NCI-H1417 (cell line): ENCODE measurements around the gene RPRD1B.

Source experiments
- DNase-seq, 3 experiments: peaks; one replicate each; lab custom pipeline; 2025; lab: John Stamatoyannopoulos, UW

The RPRD1B gene, protein sequence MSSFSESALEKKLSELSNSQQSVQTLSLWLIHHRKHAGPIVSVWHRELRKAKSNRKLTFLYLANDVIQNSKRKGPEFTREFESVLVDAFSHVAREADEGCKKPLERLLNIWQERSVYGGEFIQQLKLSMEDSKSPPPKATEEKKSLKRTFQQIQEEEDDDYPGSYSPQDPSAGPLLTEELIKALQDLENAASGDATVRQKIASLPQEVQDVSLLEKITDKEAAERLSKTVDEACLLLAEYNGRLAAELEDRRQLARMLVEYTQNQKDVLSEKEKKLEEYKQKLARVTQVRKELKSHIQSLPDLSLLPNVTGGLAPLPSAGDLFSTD

DNA sequence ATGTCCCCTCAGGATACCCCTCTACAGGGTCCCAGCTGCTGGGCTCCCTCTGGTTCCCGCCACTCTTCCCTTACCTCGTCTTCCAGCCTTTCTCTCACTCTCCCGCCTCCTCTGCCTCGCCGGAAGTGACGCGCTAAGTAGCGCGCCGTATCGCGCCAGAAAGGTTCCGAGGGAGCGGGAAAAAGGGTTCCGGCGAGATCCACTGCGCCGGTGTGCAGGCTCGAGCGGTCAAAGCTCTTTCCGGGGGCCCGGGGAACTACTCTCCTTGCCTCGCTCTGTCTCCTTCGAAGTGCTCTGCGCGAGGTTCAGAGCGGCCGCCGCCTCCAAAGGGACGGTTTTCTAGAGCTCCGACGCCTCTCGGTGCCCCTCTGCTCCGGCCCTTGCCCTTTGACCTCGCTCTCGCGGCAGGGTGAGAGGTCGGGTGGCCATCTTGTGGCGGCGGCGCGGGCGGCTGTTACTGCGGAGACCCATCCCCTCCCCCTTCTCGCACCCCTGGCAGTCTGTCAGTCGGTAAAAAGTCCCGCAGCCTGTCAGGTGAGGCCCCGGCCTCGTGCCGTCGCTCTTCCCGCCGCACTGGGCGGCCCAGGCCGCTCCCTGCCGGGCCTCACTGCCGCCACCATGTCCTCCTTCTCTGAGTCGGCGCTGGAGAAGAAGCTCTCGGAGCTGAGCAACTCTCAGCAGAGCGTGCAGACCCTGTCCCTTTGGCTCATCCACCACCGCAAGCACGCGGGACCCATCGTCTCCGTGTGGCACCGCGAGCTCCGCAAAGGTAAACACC lies at the start of gene RPRD1B, which contains the start of gene TTI1:
RPRD1B (plus strand) TSS at position 417 of the 778 bp plus-strand sequence; CDS start at position 619, 202 bp downstream.
TTI1 (minus strand) TSS at position 127 of the 778 bp plus-strand sequence. CDS start 19,640 bp downstream, outside the sequence.
- DNase-seq = peak; percentile 92 to 98 (median 97)

DNA sequence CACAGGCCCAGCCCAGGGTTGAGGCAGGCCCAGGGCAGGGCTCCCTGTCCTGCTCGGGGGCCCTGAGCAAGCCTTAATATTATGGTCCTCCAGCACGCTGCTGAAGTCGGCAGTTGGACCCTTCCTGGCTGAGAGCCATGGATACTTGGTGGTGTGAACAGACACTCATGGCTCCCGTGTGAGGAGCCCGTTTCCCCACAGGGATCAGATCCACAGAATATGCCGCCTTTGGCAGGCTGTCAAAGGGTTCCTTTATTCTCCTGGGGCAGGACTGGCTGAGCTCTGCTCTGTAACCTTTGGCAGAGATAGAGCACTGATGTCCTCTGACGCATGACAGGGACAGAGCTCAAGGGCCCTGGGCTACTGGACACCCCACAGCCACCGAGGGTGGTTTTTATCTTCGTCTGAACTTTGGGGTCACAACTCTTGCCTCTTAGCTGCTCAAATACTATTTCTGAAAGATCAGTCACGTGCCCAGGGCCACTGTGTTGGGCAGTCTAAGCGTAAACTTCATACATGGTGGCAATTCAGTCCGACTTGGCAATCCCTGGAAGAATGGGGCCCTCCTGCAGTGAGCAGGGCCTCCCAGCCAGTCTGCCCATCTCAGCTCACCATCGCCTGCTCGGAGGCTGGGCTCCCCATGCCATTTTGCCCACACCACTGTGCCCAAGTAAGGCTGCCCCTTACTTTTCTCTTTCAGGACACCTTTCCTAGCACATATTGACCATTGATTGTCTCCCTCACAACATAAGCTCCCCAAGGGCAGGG lies 49.3 kb upstream of the RPRD1B start:
- no peak for DNase-seq

DNA sequence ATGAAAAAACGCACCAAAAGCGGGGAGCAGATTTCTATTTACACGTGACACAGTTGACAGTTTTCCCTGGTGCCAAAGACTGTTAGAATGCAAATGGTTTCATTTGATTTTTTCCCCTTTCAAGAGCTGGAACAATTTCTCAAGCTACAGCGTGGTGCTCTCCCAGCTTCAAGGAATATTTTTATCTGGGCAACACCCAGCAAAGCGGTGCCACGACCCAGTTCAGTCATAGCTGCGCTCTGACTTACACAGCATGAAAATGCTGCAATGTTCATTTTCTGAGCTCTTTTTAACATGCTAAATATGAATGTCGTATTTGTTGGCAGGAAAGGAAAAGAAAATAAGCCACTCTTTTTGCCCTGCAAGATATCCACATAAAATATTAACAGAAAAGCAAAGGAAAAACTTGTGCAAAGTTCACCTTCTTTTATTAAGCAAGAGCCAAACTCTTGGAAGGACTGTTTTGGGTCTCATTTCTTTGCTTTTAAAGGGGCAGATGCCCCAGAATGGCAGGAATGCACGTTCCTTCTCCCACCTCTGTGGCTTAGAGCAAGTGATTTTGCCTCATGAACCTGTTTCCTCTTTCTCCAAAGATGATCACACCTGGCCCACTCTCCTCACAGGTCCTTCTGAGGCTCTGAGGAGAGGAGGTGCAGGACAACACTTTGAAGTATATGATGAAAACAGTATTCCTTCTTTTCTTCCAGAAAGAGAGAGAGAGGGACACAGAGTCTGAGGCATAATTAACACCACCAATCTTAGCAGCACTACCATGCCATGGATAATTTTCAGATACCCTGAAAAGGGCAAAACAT lies 47.3 kb upstream of the RPRD1B start:
- no peak for DNase-seq

DNA sequence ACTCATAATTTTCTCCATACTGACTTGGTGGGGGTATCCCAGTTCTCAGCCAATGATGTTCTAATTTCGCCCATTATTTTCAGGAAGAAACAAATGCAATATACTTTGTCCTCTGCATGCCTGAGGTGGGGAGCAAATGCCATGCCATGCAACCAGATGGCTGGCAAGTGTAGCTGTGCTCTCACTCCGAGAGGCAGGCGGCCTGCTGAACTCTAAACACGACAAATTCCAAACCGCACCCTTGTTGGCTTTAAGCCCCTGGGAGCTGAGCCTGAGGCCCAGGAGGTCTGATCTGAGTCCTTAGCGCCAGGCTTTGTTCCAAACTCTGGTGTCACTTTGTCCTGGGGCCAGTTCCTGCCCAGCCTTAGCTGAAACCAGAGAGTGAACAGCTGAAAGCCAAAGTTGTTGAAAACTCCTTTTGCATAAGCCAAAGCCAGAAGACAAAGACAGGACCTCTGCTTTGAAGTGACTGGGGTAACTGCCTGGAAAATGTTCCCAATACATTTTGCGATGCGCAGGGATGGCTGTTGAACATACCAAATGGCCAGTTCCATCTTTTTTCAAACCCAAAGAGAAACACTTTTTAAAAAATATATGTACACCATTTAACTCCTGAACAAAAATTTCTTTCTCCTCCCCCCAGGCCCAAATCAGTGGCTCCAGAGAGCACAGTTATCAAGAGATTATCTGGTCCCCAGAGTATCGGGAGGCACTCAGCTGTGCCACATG lies 46.5 kb upstream of the RPRD1B start:
- no peak for DNase-seq

DNA sequence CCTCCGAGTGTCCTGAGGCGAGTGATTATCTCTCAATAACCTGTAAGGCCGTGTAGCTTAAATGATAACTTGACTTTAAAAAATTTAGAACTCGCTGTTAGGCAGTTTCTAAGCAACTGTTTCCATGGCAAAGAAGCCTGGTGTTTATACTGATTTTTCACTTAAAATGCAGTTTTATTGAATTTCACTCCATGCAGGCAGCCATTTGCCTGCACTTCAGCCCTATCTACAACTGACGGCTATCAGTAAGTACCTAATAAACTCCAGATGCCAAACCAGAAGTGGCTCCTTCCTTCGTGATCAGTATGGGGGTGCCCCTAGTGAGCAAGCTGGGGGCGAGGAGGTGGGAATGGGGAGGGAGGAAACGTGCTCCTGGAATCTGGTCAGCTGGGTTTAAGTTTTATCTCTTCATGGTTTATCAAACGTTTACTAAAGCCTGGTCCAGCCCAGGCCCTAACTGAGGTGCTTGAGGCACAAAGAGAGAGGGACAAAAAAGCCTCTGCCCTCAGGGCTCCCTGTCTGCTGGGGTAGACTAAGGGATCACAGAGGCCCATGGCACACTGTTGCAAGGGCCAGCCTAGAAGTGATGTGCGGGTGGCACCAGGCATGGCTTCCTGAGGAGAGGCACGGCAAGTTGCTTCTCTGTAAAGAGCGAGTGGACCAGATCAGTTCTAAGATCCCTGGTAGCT lies 45.8 kb upstream of the RPRD1B start:
- no peak for DNase-seq

DNA sequence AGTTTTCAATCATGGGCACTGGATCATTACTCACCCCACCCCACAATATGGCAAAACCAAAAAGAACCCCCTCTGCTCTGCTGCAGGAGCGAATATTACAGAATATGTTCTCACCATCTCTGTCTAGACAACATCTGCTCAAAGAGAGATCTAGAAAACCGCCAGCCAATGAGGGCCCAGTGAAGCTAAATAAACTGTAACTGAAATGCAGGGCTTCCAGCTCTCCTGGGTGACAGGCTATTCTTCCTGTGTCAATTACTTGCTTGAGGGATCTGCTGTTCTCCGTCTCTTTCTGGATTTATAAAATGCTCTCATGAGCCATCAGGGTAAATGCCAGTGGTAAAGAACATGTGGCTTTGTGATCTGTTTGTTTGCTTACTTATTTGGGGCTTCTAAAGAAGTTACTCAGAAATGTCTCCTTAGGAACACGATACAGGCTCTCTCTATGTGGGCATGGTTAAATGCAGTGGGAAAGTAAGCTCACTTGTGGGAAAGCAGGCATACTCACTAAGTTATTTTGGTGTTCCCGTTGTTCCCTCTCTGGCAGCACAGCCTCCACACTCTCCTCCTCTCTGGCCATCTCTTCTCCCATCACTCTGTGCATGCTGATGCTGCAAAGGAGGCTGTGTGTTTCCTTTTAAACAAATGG lies 45.1 kb upstream of the RPRD1B start:
- DNase-seq = no peak

DNA sequence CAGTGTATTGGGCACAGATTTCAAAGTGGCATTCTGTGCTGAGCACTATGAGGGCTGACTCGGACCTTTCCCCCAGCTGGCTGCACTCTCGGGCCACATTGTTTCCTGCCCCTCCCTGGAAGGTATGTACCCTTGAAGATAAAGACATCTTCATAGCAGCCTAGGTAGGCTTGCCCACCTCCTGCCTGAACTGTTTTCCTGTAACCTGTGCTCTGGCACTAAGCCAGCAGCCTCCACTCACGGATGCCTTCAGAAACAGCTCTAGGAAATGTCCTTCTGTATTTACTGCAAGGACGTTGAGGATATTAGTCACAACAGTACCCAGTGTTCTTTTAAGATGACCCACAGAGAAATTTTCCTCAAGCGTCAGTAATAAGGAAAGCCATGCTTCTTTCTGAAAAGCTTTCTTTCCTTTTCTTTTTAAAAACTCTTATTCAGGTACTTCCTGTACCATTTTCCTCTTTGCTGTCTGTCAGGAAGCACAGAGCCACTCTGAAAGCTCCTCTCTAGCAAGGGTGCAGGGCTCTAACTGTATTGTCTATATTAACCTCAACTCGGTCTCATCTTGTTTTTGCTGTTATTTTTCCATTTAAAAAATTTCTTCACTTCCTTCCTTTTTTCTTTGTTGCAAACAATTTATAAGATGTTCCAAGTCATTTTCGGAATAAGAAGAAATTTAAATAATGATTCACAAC lies 43.8 kb upstream of the RPRD1B start:
- peak in 2 of 3 experiments; percentile 9 to 19 for DNase-seq

DNA sequence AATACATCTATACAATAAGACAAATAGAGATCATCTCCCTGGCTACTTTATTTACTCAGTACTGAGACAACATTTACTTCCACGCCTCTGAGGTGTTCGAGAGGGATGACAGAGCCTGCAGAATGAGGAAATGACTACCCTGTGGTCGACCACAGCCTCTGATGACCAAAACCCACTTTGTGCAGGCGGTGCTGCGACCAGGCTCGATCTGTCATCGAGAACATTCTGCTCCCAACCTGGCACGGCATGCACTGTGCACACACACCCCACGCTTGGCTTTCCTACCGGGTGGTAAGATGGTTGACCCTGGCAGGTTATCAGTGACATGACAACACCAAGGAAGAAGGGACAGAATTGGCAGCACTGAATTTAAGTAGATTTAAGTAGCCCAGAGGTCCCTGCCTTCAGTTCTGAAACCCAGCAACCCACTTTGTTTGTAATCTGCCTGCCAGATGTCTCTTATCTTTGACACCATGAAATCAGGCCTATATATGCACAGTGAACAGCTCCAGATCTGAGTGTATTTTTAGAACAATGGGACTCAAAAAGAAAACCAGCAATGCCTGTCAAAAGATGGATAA lies 42.9 kb upstream of the RPRD1B start:
- DNase-seq = peak; percentile 22 to 33 (median 22)

DNA sequence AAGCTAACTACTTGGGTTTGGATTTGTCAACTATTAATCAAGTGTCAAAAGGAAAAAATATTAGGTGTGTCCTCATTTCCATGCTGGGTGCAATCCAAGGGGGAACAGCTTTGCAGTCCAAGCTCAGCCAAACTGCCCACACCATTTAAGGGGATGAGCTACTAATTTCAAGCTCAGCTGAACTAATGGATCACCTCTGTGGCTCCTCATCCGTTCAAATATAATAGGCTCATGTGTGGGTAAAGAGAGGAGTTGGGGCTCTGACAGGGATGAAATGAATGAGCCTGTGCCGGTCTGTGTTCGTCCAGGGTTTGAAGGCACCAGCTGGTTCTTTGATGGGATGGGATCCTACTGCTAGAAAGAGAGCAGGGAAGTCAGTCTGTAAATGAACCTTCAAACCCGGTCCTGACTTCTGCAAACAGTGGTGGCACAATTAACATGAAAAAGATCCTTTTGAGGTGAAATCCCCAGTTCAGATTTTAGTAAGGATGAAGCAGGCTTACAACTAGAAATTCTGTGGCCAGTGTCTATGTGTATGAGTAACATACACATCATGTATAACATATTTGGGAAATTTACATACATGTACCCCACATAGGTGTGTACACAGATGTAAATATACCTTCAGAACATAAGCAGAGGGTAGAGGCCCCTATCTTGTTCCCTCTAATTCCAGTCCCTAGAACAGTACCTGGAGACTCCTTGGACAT lies 42.2 kb upstream of the RPRD1B start:
- DNase-seq = no peak

DNA sequence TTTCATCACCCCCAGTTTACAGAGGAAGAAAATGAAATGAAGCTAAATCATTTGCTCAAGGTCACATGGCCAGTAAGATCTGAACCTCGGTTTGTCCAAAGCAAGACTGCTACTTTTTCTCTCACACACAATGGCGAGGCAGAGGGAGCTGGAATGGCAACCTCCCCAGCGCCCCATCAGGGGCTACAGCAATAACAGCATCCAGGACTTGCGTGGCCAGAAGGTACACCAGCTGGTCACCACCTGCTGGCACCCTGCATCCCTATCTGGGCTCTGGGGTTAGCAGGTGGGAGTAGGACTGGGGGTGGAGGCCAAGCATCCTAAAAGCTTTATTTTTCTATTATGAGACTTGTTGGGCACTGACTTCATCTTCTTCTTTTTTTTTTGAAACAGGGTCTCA lies 41.6 kb upstream of the RPRD1B start:
- no peak for DNase-seq

DNA sequence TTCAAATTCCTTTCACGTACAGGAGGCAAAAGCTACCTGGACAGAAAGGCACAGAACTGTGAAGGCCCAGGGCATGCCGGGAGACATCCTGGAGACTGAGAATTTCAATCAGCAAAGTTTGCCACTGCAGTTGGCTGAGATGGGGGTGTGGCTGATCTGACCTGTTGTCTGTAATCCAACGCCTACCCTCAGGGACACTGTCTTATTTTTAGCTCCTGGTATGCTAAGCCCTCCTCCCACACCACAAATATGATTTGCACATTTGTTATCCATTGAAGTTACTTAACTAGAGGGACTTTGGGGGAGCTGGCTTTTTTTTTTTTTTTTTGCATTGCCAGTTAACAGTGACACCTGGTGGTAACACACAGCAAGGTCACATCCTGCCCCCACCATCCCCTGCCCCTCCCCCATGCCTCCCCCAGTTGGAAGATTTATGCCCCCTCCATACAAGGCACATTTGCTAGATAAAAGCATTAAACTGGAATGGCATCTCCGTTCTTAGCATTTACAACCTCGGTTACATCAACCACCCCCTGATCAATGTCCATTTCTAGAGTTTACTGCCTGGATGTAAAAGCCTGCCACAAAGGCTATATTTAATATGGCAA lies 40.6 kb upstream of the RPRD1B start:
- peak; percentile 18 to 69 (median 61) for DNase-seq

DNA sequence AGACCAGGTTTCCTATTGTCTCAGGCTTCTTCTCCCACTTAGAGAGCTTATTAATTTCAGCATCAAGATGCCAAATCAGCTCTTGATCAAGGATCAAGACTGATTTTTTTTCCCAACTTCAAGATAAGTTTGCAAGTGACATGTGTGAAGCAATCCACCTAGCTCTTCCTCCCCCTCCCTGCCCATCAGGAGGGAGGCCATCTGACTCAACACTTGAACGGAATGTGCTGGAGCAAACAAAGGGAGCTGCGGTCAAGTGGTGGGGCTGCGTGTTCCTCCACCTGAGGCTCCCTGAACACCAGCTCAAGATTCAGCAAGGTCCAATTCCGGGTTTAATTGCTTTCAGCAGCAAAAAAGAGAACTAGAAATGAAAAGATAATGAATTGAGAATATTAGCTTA lies 39.0 kb upstream of the RPRD1B start:
- DNase-seq = peak; percentile 10 to 59 (median 49)

DNA sequence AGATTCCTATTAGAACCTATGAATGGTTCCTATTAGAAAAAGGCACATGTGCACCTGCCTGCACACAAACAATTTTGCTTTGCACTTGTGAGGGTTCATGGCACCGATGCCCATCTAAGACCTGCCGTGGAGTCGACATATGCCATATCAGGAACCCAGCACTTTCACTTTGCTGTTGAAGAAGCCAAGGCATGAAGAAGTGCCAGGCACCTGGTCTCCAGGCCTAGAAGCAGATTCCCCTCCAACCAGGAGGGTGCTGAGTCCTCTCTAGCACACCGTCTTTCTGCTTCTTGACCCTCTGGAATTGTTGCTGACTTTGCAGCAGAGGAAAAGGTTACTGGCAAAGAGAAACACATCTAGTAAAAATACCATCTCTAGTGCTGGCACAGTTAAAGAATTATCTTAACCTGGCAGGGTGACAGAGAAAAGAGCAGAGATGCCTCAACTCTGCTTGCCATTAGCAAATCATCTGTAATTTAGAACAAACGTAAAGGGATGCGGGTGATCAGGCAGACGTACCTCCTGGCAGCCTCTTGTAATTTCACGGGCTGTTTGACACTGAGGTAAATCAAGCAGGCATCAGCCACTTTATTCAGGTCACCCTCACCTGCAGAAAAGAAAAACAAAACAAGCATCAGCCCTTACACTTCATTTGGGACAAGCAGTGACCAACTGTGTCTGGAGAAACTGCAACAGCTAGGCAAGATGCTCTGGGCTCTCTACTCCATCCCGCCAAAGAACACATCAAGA lies 37.5 kb upstream of the RPRD1B start:
- DNase-seq = peak in 1 of 3 experiments; percentile 46

DNA sequence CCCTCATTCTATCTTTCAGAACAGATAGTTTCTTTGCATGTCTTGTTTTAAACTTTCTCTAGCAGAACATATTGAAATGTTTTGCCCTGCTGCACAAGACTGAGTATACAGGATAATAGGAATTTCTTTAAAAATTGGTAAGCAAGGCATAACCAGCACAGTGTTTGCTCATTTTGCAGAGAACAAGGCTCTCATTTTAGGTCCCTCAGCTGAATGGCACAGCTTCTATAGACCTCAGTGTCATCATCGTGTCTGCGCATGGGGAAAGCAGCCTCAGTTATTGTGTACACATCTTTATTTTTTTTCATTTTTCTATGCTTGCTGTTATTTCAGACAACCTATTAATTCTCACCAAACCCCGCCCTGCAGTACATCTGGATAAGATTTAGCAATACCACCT lies 36.0 kb upstream of the RPRD1B start:
- no peak for DNase-seq

DNA sequence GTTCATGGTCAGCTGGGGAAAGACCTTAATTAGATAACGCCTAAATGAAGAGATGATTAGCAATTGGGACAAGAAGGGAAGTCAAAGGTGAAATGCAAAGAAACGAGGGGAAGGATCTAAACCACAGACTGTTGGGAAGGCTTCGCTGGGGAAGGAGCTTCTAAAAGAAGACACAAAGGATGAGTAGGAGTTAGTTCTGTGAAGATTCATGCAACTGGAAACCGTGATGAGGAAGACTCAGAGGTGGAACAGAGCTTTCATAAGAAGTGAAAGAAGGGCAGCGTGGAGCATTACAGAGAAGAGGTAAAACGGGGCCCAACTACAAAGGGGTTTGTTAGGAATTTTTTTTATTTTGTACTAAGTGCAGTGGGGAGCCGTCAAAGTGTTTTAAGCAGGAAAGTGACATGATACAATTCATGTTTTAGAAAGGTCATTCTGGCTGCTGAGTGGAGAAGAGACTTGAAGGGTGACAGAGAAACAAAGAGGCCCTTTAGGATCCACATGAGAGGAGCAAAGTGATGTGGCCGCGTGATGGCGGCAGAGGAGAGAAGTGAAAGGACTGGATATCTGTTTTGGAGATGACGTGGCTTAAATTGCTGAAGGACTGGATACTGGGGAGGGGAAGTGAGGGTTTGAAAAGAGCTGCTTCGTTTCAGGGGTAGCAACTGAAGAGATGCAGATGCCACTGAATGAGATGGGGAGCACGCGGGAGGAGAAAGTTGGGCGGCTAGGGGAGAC lies 33.9 kb upstream of the RPRD1B start:
- no peak for DNase-seq

DNA sequence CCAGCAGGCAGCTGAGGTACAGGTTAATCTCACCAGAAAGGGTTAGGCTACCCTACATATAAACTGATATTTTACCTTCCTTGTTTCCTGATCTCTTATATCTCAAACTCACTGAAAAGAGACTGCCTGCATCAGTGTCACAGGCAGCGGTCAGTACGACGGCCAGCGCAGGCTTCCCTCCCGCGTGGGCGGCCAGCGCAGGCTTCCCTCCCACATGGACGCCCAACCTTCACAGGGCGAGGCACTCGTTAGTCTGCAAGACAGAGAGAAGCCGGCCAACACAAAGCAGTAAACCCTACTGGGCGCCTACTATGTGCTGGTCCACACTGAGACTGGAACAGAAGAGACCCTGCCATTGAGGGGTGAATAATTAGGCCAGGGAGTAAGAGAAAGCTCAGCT lies 33.3 kb upstream of the RPRD1B start:
- DNase-seq = no peak
